HepG2 (cell line): ENCODE measurements around the gene ATG13. TPM values are rescaled to one million over a fixed set of nuclear protein-coding genes. Genes with fewer than 3 reads are reported as not detected.

ENCODE experiments used
- KLF13 ChIP-seq: sonication (generic); formaldehyde crosslinking; IDR thresholded peaks from 2 replicates; pipeline ENCODE4 v1.4.0; 2020; ENCODE audit warnings: mild to moderate bottlenecking, missing genetic modification reagents
- KMT2A ChIP-seq: sonication (generic); formaldehyde crosslinking; IDR thresholded peaks from 2 replicates; pipeline ENCODE4 v1.4.0; 2020; ENCODE audit warnings: missing genetic modification reagents
- ZBTB7A ChIP-seq: sonication (generic); formaldehyde crosslinking; IDR thresholded peaks from 2 replicates; pipeline ENCODE4 v1.8.0; 2022; ENCODE audit warnings: mild to moderate bottlenecking, missing genetic modification reagents
- ZNF138 ChIP-seq: sonication (generic); formaldehyde crosslinking; IDR thresholded peaks from 2 replicates; pipeline ENCODE4 v1.5.0; 2020; ENCODE audit warnings: mild to moderate bottlenecking, low read depth, missing genetic modification reagents
- ZNF556 ChIP-seq: sonication (generic); formaldehyde crosslinking; IDR thresholded peaks from 2 replicates; pipeline ENCODE4 v1.4.0; 2020; ENCODE audit warnings: mild to moderate bottlenecking, missing genetic modification reagents, borderline replicate concordance
- polyA plus RNA-seq, 8 experiments: library from polyadenylated mRNA; depleted of rRNA in 3 of 8; stranded (reverse) in 7 of 8; unstranded in 1 of 8; fragments of >200 nt; fragmentation: Illumina TruSeq in 4 of 8; extraction: Trizol in 4 of 8; gene quantifications; 2 replicates each; pipeline versions ENCODE4 v1.2.1 to v1.2.3, GENCODE V29; 2011 to 2016; ENCODE audit warnings: low read depth in 4 of 8, missing spikeins in 1 of 8, mixed read lengths in 1 of 8; ENCODE audit not compliant: insufficient read depth in 1 of 8
- total RNA-seq, 5 experiments: library from RNA; depleted of rRNA; stranded (reverse); fragments of >200 nt; fragmentation: Illumina TruSeq; extraction: Trizol; gene quantifications; 2 replicates each; pipeline ENCODE4 v1.2.3, GENCODE V29; 2016; ENCODE audit warnings: low read depth in 1 of 5
- TF ChIP-seq, protein P1 (sequence below): sonication (generic); formaldehyde crosslinking; IDR thresholded peaks from 2 replicates; pipeline ENCODE4 v1.8.0; 2023; ENCODE audit warnings: mild to moderate bottlenecking, missing genetic modification reagents
- TF ChIP-seq, protein P2 (sequence below): fragments of 450-650 bp; IDR thresholded peaks from 2 replicates; pipeline ENCODE4 v1.6.1; 2016
- TF ChIP-seq, protein P3 (sequence below): sonication (generic); formaldehyde crosslinking; IDR thresholded peaks from 2 replicates; pipeline ENCODE4 v1.4.0; 2020; ENCODE audit warnings: missing genetic modification reagents

The ATG13 gene
- total and polyA plus RNA-seq, 2 of the 13 experiments (the other 11 are each of a cell fraction or from before 2014, with no cell fraction given): 55.0 to 77.3 TPM

DNA sequence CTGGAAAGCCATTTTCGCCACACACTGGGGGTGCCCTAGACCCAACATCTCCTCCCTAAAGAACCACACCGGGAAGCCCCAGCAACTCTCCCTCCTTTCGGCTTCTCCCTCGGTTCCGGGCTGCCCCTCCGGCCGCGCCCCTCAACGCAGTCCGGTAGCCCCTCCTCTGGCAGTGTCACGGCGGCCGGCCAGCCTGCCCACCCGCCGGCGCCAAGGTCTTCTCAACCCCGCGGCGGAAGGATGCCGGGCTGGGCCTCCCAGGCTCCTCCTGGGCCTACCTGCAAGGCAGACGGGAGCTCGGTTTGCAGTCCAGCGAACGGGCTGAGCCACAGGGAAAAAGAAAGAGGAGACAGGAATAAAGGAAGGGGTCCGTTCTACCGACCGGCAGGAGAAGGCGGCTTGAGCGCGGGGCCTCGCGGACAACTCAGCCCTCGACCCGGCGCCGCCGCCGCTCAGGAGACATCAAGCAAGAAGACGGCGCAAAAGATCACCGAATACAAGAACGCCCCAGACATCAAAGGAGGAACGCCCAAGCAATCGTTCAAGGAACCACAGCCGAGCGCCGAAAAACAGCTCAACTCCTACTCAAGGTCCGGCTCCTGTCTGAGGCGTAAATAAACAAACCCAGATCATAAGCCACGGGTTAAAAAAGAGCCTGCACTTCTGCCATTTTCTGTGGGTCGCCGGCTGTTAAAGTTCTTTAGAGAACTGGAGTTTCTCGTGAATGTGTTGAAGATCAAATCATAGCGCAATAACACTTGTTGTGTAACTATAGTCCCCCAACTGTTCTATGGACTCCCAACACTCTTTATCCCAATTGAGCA is 23.6 kb upstream of the ATG13 start, which contains the start of gene AMBRA1 (continued):
- TF ChIP-seq, protein P1, sequence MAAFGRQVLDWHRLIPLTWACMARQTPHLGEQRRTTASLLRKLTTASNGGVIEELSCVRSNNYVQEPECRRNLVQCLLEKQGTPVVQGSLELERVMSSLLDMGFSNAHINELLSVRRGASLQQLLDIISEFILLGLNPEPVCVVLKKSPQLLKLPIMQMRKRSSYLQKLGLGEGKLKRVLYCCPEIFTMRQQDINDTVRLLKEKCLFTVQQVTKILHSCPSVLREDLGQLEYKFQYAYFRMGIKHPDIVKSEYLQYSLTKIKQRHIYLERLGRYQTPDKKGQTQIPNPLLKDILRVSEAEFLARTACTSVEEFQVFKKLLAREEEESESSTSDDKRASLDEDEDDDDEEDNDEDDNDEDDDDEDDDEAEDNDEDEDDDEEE: no peak
- TF ChIP-seq, protein P2, sequence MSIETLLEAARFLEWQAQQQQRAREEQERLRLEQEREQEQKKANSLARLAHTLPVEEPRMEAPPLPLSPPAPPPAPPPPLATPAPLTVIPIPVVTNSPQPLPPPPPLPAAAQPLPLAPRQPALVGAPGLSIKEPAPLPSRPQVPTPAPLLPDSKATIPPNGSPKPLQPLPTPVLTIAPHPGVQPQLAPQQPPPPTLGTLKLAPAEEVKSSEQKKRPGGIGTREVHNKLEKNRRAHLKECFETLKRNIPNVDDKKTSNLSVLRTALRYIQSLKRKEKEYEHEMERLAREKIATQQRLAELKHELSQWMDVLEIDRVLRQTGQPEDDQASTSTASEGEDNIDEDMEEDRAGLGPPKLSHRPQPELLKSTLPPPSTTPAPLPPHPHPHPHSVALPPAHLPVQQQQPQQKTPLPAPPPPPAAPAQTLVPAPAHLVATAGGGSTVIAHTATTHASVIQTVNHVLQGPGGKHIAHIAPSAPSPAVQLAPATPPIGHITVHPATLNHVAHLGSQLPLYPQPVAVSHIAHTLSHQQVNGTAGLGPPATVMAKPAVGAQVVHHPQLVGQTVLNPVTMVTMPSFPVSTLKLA: peak; percentile 61; the same call in 1 of the 2 replicates
- TF ChIP-seq ZNF556 (CRISPR knock-in tag): no peak
- TF ChIP-seq KLF13 (CRISPR knock-in tag): no peak
- TF ChIP-seq, protein P3, sequence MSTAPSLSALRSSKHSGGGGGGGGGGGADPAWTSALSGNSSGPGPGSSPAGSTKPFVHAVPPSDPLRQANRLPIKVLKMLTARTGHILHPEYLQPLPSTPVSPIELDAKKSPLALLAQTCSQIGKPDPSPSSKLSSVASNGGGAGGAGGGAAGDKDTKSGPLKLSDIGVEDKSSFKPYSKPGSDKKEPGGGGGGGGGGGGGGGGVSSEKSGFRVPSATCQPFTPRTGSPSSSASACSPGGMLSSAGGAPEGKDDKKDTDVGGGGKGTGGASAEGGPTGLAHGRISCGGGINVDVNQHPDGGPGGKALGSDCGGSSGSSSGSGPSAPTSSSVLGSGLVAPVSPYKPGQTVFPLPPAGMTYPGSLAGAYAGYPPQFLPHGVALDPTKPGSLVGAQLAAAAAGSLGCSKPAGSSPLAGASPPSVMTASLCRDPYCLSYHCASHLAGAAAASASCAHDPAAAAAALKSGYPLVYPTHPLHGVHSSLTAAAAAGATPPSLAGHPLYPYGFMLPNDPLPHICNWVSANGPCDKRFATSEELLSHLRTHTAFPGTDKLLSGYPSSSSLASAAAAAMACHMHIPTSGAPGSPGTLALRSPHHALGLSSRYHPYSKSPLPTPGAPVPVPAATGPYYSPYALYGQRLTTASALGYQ (CRISPR knock-in tag): peak; percentile 29; the same call in 1 of the 2 replicates
- TF ChIP-seq KMT2A (CRISPR knock-in tag): peak; percentile 96
- 0 out of 2 replicates have a peak, but pooled peaks have one; percentile 5 for TF ChIP-seq ZBTB7A
- peak; percentile 26; the same call in 1 of the 2 replicates for TF ChIP-seq ZNF138
